Duodenal mucosa (tissue), 2 donors: ENCODE measurements around the gene ARFRP1.

ENCODE experiments used
- H3K27ac ChIP-seq: one replicate; pipeline ENCODE4 v1.7.0; 2013; ENCODE audit warnings: low read depth, low read length
- H3K27me3 ChIP-seq, 2 donors: one replicate each; pipeline ENCODE4 v1.7.0; 2013; ENCODE audit warnings: low read length in 2 of 2, control low read depth in 1 of 2; ENCODE audit not compliant: insufficient read depth in 2 of 2, control insufficient read depth in 1 of 2
- H3K36me3 ChIP-seq, 2 donors: one replicate each; pipeline ENCODE4 v1.7.0; 2013; ENCODE audit warnings: low read length in 2 of 2, control low read depth in 1 of 2; ENCODE audit not compliant: insufficient read depth in 2 of 2, control insufficient read depth in 1 of 2
- H3K4me1 ChIP-seq, 2 donors: one replicate each; pipeline ENCODE4 v1.7.0; 2013; ENCODE audit warnings: low read length in 2 of 2, control low read depth in 1 of 2; ENCODE audit not compliant: insufficient read depth in 2 of 2, control insufficient read depth in 1 of 2
- H3K4me3 ChIP-seq, 2 donors: one replicate each; pipeline ENCODE4 v1.7.0; 2013; ENCODE audit warnings: low read length in 2 of 2, low read depth in 1 of 2
- H3K9ac ChIP-seq, 2 donors: one replicate each; pipeline ENCODE4 v1.7.0; 2013; ENCODE audit warnings: low read length in 2 of 2, low read depth in 1 of 2
- H3K9me3 ChIP-seq, 2 donors: one replicate each; pipeline ENCODE4 v1.7.0; 2013; ENCODE audit warnings: low read length in 2 of 2, control low read depth in 1 of 2; ENCODE audit not compliant: control insufficient read depth in 1 of 2

The ARFRP1 gene

DNA sequence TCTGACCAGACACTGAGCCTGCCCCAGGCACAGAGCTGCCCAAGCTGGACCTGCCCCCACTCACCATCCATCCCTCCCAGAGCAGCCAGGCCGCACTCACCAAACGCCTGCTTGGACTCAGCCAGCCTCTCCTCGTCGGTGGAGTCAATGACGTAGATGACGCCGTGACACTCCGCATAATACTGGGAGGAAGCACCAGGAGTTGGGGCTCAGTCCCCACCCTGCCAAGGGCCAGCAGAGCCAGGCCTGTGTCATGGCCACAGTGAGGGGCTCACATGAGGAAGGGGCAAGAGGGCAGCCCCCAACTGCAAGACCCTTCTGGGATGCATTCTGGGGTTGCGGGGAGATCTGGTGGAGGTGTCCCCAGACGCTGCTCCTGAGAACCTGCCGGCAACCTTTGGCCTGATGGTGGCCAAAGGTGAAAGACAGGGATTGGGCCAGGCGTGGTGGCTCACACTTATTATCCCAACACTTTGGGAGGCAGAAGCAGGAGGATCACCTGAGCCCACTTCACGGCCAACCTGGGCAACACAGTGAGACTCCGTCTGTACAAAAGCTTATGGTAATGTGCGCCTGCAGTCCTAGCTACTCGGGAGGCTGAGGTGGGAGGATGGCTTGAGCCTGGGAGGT lies 5.6 kb downstream of the ARFRP1 start:
- Histone ChIP-seq H3K27ac (no peak overlapping the region), H3K4me1 (peaks cover 18 to 27% of the 10 kb centered on the region in 2 donors), H3K27me3 (no peaks in the 10 kb centered on the region), H3K9ac (no peak overlapping the region), H3K36me3 (peaks cover 16 to 32% of the 10 kb centered on the region in 2 donors), H3K9me3 (no peaks in the 10 kb centered on the region), H3K4me3 (no peak overlapping the region)

DNA sequence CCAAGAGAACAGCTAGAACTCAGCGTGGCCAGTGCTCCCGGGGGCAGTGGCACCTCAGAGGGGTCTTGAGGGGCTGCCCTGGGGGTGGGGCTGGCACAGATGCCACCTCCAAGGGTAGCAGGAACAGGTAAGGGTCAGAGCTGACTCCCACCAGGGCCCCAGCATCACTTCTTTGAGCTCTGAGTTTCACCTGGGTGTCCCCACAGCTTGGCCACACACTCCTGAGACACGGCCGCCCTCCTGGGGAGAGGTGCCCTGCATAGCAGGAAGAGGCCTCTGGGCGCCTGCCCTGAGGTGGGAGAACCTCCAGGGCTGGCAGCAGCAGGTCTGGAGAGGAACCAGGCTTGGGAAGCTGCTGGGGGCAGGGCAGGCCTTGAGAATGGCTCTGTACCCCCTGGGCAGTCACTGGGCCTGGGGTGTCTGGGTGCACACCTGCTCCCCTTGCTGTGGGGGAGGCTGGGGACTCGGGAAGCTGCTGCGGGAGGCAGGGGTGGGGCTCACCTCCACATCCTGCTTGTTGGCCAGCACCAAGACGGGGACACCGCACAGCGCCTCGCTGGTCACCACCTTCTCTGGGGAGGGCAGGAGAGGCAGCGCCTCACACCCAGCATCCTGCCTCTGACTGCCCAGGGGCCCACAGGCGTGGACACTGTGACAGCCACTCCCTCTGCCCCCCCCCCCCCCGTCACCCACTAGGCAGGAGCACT lies 6.3 kb downstream of the ARFRP1 start:
- Histone ChIP-seq H3K9me3 (no peaks in the 10 kb centered on the region), H3K4me1 (peaks cover 19 to 28% of the 10 kb centered on the region in 2 donors), H3K27ac (no peak overlapping the region), H3K27me3 (no peaks in the 10 kb centered on the region), H3K36me3 (peaks cover 16 to 32% of the 10 kb centered on the region in 2 donors), H3K4me3 (no peak overlapping the region), H3K9ac (no peak overlapping the region)

DNA sequence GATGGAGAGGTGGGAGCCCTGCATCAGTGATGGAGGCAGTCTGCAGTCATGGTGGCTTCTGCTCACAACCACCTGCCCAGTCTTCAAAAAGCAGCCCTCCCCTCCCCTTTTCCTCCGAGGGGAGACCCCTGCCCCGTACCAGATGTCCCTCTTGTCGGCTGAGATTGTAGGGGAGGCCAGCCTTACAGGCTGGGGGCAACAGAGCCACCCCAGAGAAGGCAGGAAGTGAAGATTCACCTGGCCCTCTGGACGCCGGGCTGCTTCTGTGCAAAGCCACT lies 6.8 kb downstream of the ARFRP1 start:
- Histone ChIP-seq H3K9ac (no peak overlapping the region), H3K9me3 (no peaks in the 10 kb centered on the region), H3K4me1 (peaks cover 19 to 27% of the 10 kb centered on the region in 2 donors), H3K4me3 (no peak overlapping the region), H3K27ac (no peak overlapping the region), H3K36me3 (peaks cover 16 to 27% of the 10 kb centered on the region in 2 donors), H3K27me3 (no peaks in the 10 kb centered on the region)

DNA sequence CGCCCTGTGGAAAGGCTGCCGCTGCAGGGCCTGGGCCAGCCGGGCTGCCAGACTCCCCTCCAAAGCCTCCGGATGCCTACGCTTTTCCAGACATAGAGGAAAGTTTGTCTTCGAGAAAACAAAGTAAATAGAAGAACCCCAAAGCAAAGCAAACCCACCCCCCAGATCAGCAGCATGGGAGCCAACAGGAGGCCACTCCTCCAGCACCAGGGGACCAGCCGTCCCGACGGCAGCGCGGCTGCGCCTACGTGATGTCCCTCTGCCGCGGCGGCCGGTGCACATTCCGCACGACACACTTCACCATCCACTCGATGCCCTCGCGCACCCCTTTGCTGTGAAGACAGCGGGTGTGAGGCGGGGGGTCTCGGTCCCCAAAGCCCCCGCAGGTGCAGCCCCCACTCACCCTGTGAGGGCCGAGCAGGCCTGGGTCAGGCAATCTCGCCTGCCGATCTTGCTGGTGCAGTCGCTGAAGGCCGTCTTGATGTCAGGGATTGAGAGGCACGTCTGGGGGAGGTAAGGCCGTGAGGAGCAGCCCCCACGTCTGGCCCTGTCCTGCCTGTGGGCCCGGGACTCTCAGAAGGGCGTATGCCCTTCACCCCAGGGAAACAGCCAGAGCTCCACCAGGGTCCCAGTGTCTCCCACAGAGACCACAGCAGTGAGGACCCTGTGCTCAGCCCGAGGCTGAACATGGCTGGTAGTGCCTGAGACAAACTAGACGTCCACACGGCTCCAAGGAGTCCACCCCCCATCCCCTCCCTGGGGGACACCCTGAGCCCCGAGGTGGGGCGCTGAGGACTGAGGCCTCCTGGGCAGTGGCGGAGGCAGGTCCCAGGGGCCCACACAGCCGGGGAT lies 7.4 kb downstream of the ARFRP1 start:
- no peaks in the 10 kb centered on the region for H3K9me3 ChIP-seq
- H3K4me3 ChIP-seq, result no peak overlapping the region
- H3K36me3 ChIP-seq, result peaks cover 14 to 21% of the 10 kb centered on the region in 2 donors
- no peak overlapping the region for H3K9ac ChIP-seq
- no peak overlapping the region for H3K27ac ChIP-seq
- no peaks in the 10 kb centered on the region for H3K27me3 ChIP-seq
- peaks cover 17 to 30% of the 10 kb centered on the region in 2 donors for H3K4me1 ChIP-seq

DNA sequence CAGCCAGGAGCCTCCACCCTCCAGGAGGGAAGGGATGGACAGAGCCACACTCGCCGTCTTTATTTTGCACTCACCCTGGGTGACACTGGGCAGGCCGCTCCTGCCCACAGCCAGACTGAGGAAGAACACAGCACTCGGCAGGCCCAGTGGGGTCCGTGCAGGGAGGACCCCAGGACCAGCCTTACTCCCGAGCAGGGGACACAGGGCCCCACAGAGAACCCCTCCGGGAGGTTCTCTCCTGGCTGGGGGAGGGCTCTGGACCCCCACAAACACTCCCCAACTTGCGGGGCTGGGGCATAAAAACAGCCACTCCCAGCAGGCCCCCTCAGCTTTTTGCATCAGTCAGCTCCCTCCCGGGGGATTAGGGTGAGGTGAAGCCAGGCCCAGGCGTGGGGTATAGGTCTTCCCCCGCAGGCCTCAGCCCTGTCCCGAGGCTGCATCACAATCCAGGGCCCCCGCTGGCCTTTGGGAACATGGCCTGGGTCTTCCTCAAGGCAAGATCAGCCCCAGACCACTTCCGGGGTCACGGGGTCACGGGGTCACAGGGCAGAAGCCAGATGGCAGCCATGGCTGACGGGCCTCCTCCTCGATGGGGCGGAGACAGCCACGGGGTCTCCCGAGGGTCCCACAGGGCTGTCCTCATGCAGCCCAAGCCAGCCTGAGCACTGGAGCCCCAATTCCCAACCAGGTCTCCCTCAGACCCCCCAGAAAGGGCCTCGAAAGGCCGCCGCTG lies 8.1 kb downstream of the ARFRP1 start:
- no peaks in the 10 kb centered on the region for H3K9me3 ChIP-seq
- H3K36me3 ChIP-seq, result peaks cover 7 to 13% of the 10 kb centered on the region in 2 donors
- H3K4me3 ChIP-seq, result no peak overlapping the region
- peaks cover 17 to 30% of the 10 kb centered on the region in 2 donors for H3K4me1 ChIP-seq
- peak overlapping the region; percentile 32 for H3K27ac ChIP-seq
- H3K27me3 ChIP-seq, result no peaks in the 10 kb centered on the region
- H3K9ac ChIP-seq, result no peak overlapping the region

DNA sequence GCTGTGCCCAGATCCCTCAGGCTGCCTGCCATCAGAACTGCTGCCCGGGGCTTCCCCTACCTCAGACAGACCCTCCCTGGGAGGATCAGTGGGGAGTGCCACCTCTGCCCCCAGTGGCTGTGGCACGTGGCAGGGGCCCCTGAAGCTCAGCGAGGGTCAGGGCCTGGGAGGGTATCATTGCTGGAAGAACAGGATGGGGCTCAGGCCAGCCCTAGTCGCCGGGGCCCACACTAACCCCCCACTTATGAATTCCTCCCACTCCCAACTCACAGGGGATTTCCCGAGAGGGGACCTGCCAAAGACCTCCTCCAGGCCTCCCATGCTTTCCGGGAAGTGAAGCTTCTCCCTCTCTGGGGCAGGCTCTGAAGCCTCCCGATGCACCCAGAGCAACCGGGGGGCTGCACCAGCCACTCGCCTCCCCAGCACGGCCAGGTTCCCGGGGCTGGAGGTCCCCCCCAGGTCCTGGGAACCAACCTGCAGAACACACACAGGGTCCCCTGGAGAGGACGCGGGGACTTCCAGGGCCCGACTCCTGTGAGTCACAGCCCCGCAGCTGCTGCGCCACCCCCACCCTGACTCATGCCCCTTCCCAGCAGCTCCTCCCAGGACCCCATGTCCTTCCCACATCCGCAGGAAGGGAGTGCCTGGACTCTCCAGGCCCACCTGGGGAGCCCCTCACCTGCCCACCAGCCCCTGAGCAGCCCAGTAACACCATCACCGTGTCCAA lies 8.9 kb downstream of the ARFRP1 start:
- no peak overlapping the region for H3K4me3 ChIP-seq
- no peaks in the 10 kb centered on the region for H3K27me3 ChIP-seq
- H3K36me3 ChIP-seq, result peaks cover 1 to 7% of the 10 kb centered on the region in 2 donors
- H3K9me3 ChIP-seq, result no peaks in the 10 kb centered on the region
- peak overlapping the region; percentile 32 for H3K27ac ChIP-seq
- no peak overlapping the region for H3K9ac ChIP-seq
- H3K4me1 ChIP-seq, result peaks cover 17 to 30% of the 10 kb centered on the region in 2 donors

DNA sequence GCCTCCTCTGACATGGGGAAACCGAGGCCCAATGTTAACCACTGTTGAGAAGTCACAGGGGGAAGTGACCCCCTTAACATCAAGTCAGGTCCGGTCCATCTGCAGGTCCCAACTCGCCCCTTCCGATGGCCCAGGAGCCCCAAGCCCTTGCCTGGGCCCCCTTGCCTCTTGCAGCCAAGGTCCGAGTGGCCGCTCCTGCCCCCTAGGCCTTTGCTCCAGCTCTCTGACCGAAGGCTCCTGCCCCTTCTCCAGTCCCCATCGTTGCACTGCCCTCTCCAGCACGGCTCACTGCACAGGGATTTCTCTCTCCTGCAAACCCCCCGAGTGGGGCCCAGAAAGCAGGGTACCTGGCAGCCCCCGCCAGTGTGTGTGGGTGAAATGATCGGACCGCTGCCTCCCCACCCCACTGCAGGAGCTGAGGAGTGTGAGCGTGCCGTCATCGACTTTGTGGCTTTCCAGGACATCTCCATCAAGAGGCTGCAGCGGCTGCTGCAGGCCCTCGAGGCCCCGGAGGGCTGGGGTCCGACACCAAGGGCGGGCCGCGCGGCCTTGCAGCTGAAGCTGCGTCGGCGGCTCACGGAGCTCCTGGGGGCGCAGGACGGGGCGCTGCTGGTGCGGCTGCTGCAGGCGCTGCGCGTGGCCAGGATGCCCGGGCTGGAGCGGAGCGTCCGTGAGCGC lies 9.8 kb downstream of the ARFRP1 start:
- Histone ChIP-seq H3K27ac (peak overlapping the region; percentile 32), H3K9me3 (no peaks in the 10 kb centered on the region), H3K27me3 (no peaks in the 10 kb centered on the region), H3K4me3 (no peak overlapping the region), H3K36me3 (peaks cover 0 to 4% of the 10 kb centered on the region in 2 donors), H3K9ac (peak overlapping the region in 1 of 2 donors; percentile 33), H3K4me1 (peaks cover 17 to 30% of the 10 kb centered on the region in 2 donors)

DNA sequence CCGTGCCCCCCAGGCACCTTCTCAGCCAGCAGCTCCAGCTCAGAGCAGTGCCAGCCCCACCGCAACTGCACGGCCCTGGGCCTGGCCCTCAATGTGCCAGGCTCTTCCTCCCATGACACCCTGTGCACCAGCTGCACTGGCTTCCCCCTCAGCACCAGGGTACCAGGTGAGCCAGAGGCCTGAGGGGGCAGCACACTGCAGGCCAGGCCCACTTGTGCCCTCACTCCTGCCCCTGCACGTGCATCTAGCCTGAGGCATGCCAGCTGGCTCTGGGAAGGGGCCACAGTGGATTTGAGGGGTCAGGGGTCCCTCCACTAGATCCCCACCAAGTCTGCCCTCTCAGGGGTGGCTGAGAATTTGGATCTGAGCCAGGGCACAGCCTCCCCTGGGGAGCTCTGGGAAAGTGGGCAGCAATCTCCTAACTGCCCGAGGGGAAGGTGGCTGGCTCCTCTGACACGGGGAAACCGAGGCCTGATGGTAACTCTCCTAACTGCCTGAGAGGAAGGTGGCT lies 10.4 kb downstream of the ARFRP1 start:
- H3K9me3 ChIP-seq, result no peaks in the 10 kb centered on the region
- peaks cover 0 to 4% of the 10 kb centered on the region in 2 donors for H3K36me3 ChIP-seq
- no peaks in the 10 kb centered on the region for H3K27me3 ChIP-seq
- H3K4me3 ChIP-seq, result peak overlapping the region; percentile 40 to 48
- H3K4me1 ChIP-seq, result peaks cover 17 to 32% of the 10 kb centered on the region in 2 donors
- no peak overlapping the region for H3K27ac ChIP-seq
- H3K9ac ChIP-seq, result peak overlapping the region in 1 of 2 donors; percentile 33
